ENCODE results near the gene ZNF462. TPM values are rescaled to one million over a fixed set of nuclear protein-coding genes. Genes with fewer than 3 reads are reported as not detected.

ZNF462 gene
- total RNA-seq, 4 donors from 2014 or later, result 9.3 to 13.3 (median 11.4) TPM

GRCh38 chr9:106878934-106879333 lies 16.0 kb downstream of the ZNF462 start:
- peak overlapping the region; percentile 70 to 88 (median 75) for H3K27ac ChIP-seq
- no peak for TF ChIP-seq CTCF (IDR thresholded peaks at IDR 0.05 in 4 of 5, conservative IDR thresholded peaks at IDR 0.05 in 1 of 5)
- no peak for TF ChIP-seq POLR2A (IDR thresholded peaks at IDR 0.05)
- peak; percentile 24 to 57 for ATAC-seq
- no peaks in the 10 kb centered on the region for H3K9me3 ChIP-seq
- H3K4me1 ChIP-seq, result peaks cover 80% of the 10 kb centered on the region in 2 donors
- intact Hi-C loops (cut with DNase I; ENCODE audit: low total_unique reads), result no loop called here
- no peaks in the 10 kb centered on the region for H3K36me3 ChIP-seq
- no peaks in the 10 kb centered on the region for H3K27me3 ChIP-seq
- in situ Hi-C loops (cut with MboI; ENCODE audit: low sequenced_read_pairs in 4 of 4), result no loop called here
- DNase-seq, result peak; percentile 25 to 68
- H3K4me3 ChIP-seq, result no peak overlapping the region

- Histone ChIP-seq H3K27me3 (no peaks in the 10 kb centered on the region), H3K9me3 (no peaks in the 10 kb centered on the region), H3K4me1 (peaks cover 81% of the 10 kb centered on the region in 2 donors), H3K27ac (peak overlapping the region; percentile 70 to 88 (median 75)), H3K4me3 (no peak overlapping the region), H3K36me3 (no peaks in the 10 kb centered on the region)
- DNase-seq, result no peak
- TF ChIP-seq CTCF (IDR thresholded peaks at IDR 0.05 in 4 of 5, conservative IDR thresholded peaks at IDR 0.05 in 1 of 5) (no peak), POLR2A (IDR thresholded peaks at IDR 0.05) (no peak)
- ATAC-seq, result no peak
- in situ Hi-C loops (cut with MboI; ENCODE audit: low sequenced_read_pairs in 4 of 4) (no loop called here), intact Hi-C loops (cut with DNase I; ENCODE audit: low total_unique reads) (no loop called here)
These were observed 16.5 kb downstream of the ZNF462 start for GRCh38 chr9:106879439-106879882.

- DNase-seq, result no peak
- H3K9me3 ChIP-seq, result no peaks in the 10 kb centered on the region
- intact Hi-C loops (cut with DNase I; ENCODE audit: low total_unique reads) (no loop called here), in situ Hi-C loops (cut with MboI; ENCODE audit: low sequenced_read_pairs in 4 of 4) (no loop called here)
- peak overlapping the region; percentile 70 to 88 (median 75) for H3K27ac ChIP-seq
- H3K4me1 ChIP-seq, result peaks cover 81% of the 10 kb centered on the region in 2 donors
- H3K36me3 ChIP-seq, result no peaks in the 10 kb centered on the region
- H3K27me3 ChIP-seq, result no peaks in the 10 kb centered on the region
- ATAC-seq, result no peak
- no peak for TF ChIP-seq CTCF (IDR thresholded peaks at IDR 0.05 in 4 of 5, conservative IDR thresholded peaks at IDR 0.05 in 1 of 5)
- TF ChIP-seq POLR2A (IDR thresholded peaks at IDR 0.05), result no peak
- H3K4me3 ChIP-seq, result no peak overlapping the region
These were observed 17.1 kb downstream of the ZNF462 start for GRCh38 chr9:106880081-106880480.

GRCh38 chr9:106880863-106881262 lies 17.9 kb downstream of the ZNF462 start:
- DNase-seq, result peak; percentile 32 to 80
- no peak overlapping the region for H3K4me3 ChIP-seq
- no peaks in the 10 kb centered on the region for H3K9me3 ChIP-seq
- TF ChIP-seq CTCF (IDR thresholded peaks at IDR 0.05 in 4 of 5, conservative IDR thresholded peaks at IDR 0.05 in 1 of 5) (no peak), POLR2A (IDR thresholded peaks at IDR 0.05) (no peak)
- peaks cover 79 to 81% of the 10 kb centered on the region in 2 donors for H3K4me1 ChIP-seq
- in situ Hi-C loops (cut with MboI; ENCODE audit: low sequenced_read_pairs in 4 of 4) (no loop called here), intact Hi-C loops (cut with DNase I; ENCODE audit: low total_unique reads) (no loop called here)
- no peaks in the 10 kb centered on the region for H3K27me3 ChIP-seq
- no peaks in the 10 kb centered on the region for H3K36me3 ChIP-seq
- peak; percentile 35 to 61 for ATAC-seq
- peak overlapping the region; percentile 70 to 88 (median 75) for H3K27ac ChIP-seq

- ATAC-seq (no peak), DNase-seq (no peak)
- in situ Hi-C loops (cut with MboI; ENCODE audit: low sequenced_read_pairs in 4 of 4), result no loop called here
- no peaks in the 10 kb centered on the region for H3K9me3 ChIP-seq
- intact Hi-C loops (cut with DNase I; ENCODE audit: low total_unique reads), result no loop called here
- H3K27ac ChIP-seq, result peak overlapping the region in 2 of 4 donors; percentile 13 to 88
- H3K4me3 ChIP-seq, result no peak overlapping the region
- H3K4me1 ChIP-seq, result peaks cover 70 to 73% of the 10 kb centered on the region in 2 donors
- no peaks in the 10 kb centered on the region for H3K27me3 ChIP-seq
- no peaks in the 10 kb centered on the region for H3K36me3 ChIP-seq
- TF ChIP-seq CTCF (IDR thresholded peaks at IDR 0.05 in 4 of 5, conservative IDR thresholded peaks at IDR 0.05 in 1 of 5), result no peak
- TF ChIP-seq POLR2A (IDR thresholded peaks at IDR 0.05), result no peak
These were observed 20.1 kb downstream of the ZNF462 start for GRCh38 chr9:106883030-106883429.

Measured in gastrocnemius medialis (tissue), 4 donors.